Prostate gland (tissue), 2 donors: ENCODE data around the gene NABP1.

ENCODE experiments used
- POLR2A ChIP-seq: fragments of 450-650 bp; IDR thresholded peaks from one replicate; pipeline ENCODE4 v1.6.1; 2016; ENCODE audit warnings: antibody characterized with exemption, mild to moderate bottlenecking
- POLR2AphosphoS5 ChIP-seq: sonication (generic); formaldehyde crosslinking; IDR thresholded peaks from one replicate; pipeline ENCODE4 v1.6.1; 2017; ENCODE audit warnings: antibody characterized with exemption
- TF ChIP-seq, protein P1 (sequence below), 4 experiments: fragments of 200-600 bp in 2 of 4; fragments of 450-650 bp in 2 of 4; sonication (generic) in 2 of 4; IDR thresholded peaks; 1 replicate in 3 of 4; 2 replicates in 1 of 4; pipeline ENCODE4 v1.5.1; 2016 to 2019; ENCODE audit warnings: antibody characterized with exemption in 4 of 4, mild to moderate bottlenecking in 2 of 4, moderate library complexity in 2 of 4

DNA sequence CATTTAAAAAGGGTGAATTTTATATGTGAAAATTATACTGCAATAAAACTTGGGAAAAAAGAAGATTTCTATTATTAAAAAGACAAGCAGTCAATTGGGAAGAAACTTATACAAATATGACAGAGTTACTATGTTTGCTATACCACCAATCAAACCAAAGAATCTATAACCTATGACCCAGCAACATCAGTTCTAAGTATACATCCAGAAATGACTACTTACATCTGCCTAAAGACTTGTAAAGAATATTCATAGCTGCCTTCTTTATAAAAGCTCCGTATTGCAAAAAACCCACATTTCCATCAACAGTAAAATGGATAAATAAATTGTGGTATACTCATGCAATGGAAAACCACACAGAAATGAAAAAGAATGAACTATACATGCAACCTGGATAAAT lies 32.9 kb upstream of the NABP1 start:
- TF ChIP-seq, protein P1, sequence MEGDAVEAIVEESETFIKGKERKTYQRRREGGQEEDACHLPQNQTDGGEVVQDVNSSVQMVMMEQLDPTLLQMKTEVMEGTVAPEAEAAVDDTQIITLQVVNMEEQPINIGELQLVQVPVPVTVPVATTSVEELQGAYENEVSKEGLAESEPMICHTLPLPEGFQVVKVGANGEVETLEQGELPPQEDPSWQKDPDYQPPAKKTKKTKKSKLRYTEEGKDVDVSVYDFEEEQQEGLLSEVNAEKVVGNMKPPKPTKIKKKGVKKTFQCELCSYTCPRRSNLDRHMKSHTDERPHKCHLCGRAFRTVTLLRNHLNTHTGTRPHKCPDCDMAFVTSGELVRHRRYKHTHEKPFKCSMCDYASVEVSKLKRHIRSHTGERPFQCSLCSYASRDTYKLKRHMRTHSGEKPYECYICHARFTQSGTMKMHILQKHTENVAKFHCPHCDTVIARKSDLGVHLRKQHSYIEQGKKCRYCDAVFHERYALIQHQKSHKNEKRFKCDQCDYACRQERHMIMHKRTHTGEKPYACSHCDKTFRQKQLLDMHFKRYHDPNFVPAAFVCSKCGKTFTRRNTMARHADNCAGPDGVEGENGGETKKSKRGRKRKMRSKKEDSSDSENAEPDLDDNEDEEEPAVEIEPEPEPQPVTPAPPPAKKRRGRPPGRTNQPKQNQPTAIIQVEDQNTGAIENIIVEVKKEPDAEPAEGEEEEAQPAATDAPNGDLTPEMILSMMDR (IDR thresholded peaks at IDR 0.05): no peak
- TF ChIP-seq POLR2AphosphoS5 (no peak), POLR2A (no peak)
